ENCODE data around the gene RABL2B. TPM values are rescaled to one million over a fixed set of nuclear protein-coding genes. Genes with fewer than 3 reads are reported as not detected.

RABL2B gene
- total RNA-seq, 1 donor from 2014 or later: 14.7 TPM

GRCh38 chr22:50724616-50725015 is 58.8 kb downstream of the RABL2B start:
- DNase-seq (ENCODE audit: low spot score in 2 of 2): no peak
- no peak for FAIRE-seq

GRCh38 chr22:50723991-50724390 is 59.4 kb downstream of the RABL2B start:
- FAIRE-seq: no peak

GRCh38 chr22:50722716-50723428 is 60.6 kb downstream of the RABL2B start:
- DNase-seq (ENCODE audit: low spot score in 2 of 2) (no peak), FAIRE-seq (no peak)

More at GRCh38 chr22:50723991-50724390, 59.4 kb downstream of the RABL2B start:
- no peak for DNase-seq (ENCODE audit: low spot score in 2 of 2)

- no peak for DNase-seq (ENCODE audit: low spot score in 2 of 2)
Measured at GRCh38 chr22:50722048-50722701, 61.3 kb downstream of the RABL2B start.

GRCh38 chr22:50721257-50721844 is 62.1 kb downstream of the RABL2B start:
- FAIRE-seq (no peak), DNase-seq (ENCODE audit: low spot score in 2 of 2) (no peak)

More at GRCh38 chr22:50722048-50722701, 61.3 kb downstream of the RABL2B start:
- FAIRE-seq: no peak

GRCh38 chr22:50720301-50721256 is 62.9 kb downstream of the RABL2B start:
- FAIRE-seq (no peak), DNase-seq (ENCODE audit: low spot score in 2 of 2) (no peak)

- DNase-seq (ENCODE audit: low spot score in 2 of 2): no peak
Measured at GRCh38 chr22:50719814-50720300, 63.6 kb downstream of the RABL2B start.

GRCh38 chr22:50718352-50718709 is 65.1 kb downstream of the RABL2B start:
- no peak for FAIRE-seq
- DNase-seq (ENCODE audit: low spot score in 2 of 2): no peak

More at GRCh38 chr22:50719814-50720300, 63.6 kb downstream of the RABL2B start:
- FAIRE-seq: no peak

GRCh38 chr22:50717709-50718351 is 65.6 kb downstream of the RABL2B start:
- no peak for FAIRE-seq

More at GRCh38 chr22:50717709-50718351, 65.6 kb downstream of the RABL2B start:
- no peak for DNase-seq (ENCODE audit: low spot score in 2 of 2)

Other genes with a start within 250 kb of the RABL2B start
- gene KLHDC7B, start 237.7 kb downstream of the RABL2B start, total RNA-seq: not detected
- gene SYCE3, start 220.7 kb downstream of the RABL2B start, total RNA-seq: not detected
- gene CPT1B, start 205.2 kb downstream of the RABL2B start, total RNA-seq: 5.7 TPM
- gene CHKB, start 200.8 kb downstream of the RABL2B start, total RNA-seq: 28.1 TPM
- gene MAPK8IP2, start 182.8 kb downstream of the RABL2B start, total RNA-seq: 60.3 TPM
- gene ARSA, start 155.5 kb downstream of the RABL2B start, total RNA-seq: 4.5 TPM
- gene SHANK3, start 110.8 kb downstream of the RABL2B start, total RNA-seq: 4.1 TPM
- not detected for gene ACR, start 45.4 kb downstream of the RABL2B start, total RNA-seq